DMS114 treated with DMSO at 0.1 percent for 48 hours (cell line): ENCODE data around the gene MED27.

Experiments
- DNase-seq: peaks from one replicate; lab custom pipeline; 2025; ENCODE audit not compliant: unreplicated experiment; lab: John Stamatoyannopoulos, UW

The MED27 gene

DNA sequence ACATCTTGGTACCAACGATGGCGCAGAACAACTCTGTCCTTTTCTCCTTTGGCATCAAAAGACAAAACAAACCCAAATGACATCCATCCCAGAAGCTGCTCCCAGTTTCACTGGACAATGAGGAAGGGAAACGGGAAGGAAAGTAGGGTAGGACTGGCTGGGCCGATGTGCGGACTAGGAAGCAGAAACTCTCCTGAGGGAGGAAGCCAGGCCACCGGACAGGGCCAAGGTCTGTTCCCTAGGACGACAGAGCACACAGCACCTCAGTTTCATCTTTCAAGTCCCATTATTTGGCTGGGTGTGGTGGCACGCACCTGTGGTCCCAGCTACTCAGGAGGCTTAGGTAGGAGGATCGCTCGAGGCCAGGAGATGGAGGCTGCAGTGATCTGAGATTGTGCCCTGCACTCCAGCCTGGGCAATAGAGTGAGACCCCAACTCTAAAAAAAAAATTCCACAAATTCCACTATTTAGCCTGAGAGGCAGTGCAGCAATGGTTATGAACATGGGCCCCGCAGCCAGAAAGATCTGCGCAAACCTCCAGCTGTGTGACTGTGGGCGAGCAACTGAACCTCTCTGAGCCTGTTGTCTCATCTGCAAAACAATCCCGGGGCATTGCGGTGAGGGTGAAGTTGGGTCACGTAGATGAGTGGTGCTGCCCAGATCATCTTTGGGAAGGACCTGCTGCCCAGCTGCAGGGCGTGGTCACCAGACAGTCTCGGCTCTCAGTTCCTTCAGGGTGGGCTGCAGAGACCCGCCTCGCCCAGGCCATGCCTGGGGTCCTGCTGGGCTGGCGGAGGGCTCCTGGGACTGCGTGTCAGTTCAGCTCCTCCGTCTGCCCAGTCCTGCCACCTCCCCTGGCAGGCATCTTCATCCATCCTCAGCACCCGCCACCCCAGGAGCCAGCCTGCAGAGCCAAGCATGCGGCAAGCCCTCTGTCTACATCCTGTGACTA is 238.6 kb downstream of the MED27 start:
- no peak for DNase-seq

DNA sequence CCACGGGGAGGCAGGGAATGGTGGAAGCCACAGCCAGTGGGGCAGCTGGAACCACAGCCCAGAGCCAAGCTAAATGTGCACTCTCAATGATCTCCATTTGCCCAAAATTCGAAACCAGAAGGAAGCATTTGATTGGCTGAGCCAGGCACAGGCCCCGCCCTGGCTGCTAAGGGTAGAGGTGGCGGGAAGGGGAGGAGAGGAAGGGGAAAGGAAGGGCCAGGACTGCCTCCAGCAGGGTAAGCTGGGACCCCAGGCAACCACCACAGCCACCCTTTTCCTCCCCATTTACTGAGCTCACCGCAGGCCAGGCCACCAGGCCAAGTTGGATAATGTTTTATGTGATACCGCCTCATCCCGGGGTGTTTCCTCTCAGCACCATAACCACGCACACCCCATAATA is 239.4 kb downstream of the MED27 start:
- no peak for DNase-seq

DNA sequence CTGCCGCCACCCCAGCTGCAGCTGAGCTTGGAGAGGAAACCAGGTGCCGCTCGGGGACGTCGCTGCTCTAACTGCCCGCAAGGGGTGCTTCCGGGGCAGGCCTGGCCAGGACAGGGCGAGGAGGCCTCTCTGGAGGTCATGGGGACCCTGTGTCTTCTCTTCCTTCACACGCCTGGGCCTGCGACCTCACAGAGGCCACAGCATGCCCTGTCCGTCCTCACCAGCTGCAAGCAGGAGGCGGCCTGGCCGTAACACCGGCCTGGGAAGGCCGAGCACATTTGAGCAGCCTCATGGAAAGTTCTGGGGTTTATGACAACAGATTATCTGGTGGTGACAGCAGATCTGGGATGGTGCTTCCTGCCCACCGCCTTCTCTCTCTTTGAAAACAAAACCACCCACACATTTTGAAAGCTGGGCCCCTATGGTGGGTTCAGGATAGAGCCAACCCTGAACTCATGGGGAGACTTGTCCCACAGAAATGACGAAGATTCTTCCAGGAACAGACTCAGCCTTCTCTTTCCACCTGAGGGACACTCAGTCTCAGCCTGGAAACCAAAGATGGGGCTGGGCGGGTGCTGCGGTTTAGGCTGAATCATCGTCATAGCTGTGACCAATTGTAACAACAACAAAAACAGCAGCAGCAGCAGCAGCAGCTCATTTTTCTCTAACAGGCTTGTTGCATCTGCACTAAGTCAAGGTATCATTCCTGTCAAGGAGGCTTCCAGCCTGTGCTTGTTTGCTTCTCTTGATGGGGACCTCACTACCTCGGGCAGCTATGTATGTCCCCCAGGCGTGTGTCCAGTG is 240.2 kb downstream of the MED27 start:
- DNase-seq, result no peak

DNA sequence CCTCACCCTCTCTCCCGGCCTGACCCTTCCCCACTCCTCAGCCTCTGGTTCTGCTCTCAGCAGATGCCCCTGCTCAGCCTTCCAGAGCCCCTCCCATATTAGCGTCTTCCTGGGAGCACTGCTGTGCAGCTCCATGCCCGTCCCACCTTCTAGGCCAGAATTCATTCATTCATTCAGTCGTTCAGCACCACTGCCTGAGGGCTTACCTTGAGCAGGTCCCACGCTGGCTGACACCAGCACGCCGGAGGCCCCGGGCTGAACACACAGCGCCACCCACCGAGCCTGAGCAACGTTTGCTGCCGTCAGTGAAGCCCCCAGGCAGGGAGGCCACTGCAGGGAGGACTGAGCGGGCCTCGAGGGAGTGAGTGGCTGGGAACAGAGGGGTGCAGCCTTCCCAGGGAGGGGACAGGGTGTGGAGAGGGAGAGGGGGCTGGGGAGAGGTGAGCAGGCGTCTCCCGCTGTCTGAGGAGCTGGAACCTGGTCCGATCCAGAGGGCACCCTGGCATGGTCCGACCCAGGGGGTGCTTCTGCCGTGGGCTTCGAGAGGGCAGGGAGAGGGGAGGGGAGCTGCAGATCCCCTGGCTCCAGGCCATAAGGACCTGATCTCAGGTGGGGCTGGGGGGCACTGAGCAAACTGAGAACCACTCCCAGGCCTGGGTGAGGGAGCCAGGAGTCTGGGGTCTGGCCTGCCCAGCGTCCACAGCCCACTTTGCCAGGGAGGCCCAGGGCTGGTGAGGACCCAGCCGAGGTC is 241.0 kb downstream of the MED27 start:
- no peak for DNase-seq

DNA sequence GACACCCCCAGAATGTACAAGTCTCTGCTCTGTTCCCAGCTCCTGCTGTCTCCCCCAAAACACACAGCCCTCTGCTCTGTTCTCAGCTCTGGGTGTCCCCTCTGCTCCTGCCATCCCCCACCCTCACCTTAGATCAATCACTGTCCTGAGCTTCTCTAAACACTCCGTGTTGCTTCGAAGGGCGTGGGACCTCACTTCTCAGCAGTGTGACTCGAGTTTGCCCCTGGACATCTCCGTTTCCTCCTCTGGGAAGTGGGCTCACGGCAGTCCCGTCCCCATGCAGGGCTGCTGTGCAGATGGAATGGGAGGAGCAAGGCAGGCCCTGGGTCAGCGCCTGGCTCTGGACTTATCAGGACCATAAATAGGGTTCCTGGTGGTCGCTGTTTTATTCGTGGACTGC is 241.8 kb downstream of the MED27 start:
- no peak for DNase-seq

DNA sequence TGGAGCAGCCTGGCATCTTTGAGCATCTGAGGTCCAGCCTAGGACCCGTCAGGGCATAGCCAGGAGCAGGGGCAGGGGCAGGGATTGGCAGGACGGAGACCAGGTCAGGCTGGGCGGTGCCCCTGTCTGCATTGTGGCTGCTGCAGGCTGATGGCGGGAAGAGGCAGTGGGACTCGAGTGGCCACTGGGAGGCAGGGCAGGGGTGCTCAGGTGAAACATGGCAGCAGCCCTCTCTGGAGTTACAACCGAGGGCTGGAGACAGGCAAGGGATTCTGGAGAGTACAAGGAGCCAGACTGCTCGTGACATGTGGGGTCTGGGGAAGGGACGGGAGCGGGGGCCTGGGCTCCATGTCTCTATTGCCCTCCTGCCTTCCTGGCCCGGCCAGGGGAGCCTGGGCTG is 242.4 kb downstream of the MED27 start:
- no peak for DNase-seq

DNA sequence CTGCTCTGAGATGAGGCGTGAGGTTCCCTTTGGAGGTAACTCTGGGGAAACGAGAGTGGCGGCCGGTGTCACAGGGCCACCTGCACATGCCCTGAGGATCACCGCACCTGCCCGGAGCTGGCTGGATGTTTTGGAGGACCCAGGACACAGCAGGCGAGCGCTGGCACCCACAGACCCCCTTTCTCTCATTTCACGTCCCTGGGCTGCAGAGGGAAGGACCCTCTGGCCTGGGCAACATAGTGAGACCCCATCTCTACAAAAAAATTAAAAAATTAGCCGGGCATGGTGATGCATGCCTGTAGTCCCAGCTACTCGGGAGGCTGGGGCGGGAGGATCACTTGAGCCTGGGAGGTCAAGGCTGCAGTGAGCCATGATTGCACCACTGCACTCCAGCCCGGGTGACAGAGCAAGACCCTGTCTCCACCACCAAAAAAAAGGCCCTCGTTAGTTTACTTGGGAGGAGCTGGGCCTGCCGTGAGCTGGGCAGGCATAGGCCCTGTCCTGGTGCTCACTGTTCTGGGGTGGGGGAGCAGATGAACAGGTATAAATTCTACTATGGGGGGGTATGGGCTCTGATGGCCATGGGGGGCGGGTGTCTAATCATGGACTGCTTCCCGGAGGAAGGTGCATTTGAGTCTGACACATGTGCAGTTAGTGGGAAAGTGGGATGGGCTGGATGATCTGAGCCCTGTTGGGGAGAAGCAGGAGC is 242.9 kb downstream of the MED27 start:
- no peak for DNase-seq

DNA sequence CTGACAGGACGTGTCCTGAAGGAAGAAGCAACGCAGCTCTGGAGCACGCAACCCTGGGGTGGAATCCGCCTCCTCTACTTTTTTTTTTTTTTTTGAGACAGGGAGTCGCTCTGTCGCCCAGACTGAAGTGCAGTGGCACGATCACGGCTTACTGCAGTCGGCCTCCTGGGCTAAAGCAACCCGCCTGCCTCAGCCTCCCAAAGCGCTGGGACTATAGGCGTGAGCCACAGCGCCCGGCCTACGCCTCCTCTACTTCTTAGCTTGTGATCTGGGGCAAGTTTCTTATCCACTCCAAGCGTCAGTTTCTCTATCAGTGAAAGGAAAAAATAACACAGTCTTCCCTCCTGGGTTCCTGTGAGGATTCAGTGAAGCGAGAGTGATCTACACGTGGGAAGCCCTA is 243.6 kb downstream of the MED27 start:
- no peak for DNase-seq

DNA sequence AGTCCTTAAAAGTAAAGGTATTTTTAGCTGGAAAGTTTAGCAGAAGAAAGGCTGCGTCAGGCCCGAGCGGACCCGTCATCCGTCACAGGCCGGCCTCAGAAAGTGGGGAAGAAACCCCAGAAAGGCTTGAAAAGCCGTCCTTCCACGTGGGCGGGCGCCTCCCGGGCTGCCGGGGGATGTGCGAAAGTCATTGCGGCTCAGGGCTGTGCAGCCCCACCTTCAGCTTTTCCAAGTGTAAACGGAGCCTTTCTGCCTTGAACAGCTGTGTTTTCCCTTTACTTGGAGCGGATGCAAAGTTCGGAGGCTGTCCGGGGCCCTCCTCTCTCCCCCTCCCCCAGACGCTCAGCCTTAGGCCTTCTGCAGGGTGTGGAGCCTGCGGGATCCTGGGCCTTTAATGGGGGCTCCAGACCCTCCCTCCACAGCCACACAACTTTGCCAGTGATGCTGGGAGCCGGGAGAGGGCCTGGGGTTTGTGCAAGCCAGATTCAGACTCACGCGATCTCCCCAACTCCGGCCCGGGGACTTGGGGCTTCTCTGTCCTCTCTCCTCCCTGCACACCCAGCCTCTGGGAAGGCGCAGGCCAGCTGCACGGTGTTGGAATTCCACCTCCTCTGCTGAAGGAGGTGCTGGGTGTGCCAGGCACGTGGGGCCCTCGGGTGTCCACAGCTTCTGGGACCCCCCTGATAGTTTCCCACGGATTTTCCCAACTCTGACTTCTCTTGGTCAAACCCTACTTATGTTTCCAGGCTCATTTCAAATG is 244.3 kb downstream of the MED27 start:
- DNase-seq, result no peak

DNA sequence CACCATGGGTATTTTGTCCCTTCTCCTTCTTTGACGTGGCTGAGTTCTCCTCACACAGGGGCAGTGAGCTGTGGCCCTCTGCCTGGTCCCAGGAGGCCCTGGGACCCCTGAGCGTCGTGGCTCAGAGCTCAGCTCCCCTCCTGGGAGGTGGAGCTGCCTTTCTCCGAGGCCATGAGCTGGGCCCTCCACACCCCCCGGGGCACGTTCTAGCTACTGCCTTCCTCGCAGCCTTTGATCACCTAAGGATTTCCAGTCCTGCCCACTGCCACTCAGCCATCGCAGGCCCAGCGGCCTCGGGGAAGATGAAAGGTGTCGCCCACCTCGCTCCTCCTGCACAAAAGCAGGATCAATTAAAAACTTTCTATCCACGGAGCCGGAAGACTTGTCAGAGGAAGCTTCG is 244.9 kb downstream of the MED27 start:
- no peak for DNase-seq

DNA sequence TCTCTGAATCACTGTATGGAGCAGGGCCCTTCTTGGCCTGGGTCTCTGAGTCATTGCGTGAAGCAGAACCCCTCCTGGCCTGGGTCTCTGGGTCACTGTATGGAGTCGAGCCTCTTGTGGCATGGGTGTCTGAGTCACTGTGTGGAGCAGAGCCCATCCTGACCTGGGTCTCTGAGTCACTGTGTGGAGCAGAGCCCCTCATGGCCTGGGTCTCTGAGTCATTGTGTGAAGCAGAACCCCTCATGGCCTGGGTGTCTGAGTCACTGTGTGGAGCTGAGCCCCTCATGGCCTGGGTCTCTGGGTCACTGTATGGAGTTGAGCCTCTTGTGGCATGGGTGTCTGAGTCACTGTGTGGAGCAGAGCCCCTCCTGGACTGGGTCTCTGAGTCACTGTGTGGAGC is 245.8 kb downstream of the MED27 start:
- no peak for DNase-seq

DNA sequence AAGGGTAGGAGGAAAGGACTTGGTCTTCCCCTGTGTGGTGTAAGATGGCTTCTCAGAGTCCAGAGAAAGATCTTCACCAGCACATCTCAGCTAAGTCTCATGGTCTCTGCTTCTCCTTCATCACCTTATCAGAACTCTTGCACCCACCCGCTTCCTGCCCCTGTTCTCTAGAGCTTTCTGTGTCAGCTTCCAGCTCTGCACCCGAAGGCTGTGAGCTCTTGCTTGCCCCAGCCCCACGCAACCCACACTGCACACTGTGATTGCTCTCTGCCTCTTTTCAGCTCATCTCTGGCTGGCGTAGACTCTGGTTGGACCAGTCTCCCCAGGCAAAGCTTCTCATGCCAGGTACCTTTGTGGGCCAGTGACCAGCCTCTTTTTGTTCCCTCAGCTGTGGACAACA is 246.6 kb downstream of the MED27 start:
- DNase-seq, result no peak

DNA sequence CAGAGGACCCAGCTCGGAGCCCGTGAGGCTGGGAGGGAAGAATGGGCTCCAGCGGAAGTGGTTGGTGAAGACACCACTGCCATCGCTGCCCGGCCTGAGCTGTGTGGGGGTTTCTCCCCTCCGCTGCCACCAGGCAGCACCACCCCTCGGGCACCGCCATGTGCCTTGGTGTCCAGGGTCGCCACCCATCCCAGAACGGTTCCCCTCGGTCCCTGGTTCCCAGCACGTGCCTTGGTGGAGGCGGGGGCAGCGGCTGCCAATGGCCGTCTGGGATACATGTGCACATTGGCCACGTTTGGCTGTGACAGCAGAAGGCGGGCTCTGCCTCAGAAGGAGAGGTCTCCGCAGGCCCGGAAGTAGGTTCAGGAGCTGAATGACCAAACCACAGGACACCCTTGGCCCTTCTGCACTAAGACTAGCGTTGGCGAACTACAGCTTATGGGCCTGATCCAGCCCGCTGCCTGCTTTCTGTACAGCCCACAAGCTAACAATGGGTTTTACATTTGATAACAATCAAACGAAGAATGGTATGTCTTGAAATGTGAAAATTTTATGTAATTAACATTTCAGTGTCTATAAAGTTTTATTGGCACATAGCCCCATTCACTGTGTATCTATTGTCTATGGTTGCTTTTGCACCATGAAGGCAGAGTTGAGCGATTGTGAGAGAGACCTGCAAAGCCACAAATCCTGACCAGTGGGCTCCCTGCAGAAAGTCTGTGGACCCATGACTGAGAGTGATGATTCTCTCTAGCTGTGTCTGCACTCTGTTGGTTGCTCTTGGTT is 248.1 kb downstream of the MED27 start:
- DNase-seq, result no peak

DNA sequence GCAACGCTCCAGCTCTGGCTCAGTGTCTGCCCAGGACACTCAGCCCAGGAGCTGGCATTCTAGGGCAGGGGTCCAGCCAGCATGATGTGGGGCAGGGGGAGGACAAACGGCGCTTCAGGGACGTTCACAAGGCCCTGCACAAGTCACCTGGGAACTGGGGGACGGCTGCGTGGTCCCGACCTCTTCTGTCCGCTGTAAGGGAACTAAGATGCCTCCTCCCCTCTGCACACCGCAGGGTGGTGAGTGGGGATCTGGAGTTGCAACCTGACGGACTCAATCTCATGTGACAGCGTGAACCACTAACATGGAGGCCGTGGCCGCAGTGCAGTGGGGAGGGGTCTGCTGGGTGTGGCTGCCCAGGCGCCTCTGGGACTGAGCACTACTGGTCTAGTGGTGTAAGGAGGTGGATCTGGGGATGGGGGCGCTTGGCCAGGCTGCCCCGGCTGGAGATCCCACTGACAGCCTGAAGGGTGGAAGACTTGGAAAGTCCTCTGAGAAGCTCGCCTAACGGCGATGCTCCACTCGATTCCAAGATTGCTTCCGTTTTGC is 251.8 kb downstream of the MED27 start:
- no peak for DNase-seq

DNA sequence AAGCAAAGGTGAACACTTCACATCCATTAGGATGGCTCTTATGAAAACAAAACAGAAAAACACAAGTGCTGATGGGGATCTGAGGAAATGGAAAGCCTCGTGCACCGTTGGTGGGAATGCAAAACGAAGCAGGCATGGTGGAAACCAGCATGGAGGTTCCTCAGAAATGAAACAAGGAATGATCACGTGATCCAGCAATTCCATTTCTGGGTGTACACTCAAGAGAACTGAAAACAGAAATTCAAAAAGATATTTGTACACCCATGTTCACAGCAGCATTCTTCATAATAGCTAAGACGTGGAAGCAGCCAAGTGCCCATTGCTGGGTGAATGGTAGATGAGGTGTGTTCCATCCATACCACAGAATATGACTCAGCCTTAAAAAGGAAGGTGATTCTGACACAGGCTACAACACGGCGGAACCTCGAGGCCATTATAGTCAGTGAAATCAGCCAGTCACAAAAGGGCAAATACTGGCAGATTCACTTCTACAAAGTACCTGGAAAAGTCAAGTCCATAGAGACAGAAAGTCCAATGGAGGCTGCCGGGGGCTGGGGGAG is 252.6 kb downstream of the MED27 start:
- DNase-seq, result no peak

DNA sequence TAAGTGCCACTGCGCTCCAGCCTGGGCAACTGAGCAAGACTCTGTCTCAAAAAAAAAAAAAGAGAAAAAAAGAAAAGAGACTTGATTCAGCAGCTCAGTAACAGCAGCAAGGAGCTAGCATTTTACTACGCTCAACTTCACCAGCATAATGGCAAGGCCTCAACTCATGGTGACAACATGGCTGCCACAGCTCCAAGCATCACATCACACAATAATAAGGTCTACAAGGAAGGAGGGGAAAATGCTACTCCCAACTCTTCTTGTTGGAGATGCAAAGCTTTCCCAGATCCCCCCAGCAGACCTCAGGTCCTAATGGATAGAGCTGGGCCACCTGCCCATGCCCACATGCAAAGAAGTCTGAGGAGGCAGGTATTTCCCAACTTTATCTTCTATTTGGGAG is 253.6 kb downstream of the MED27 start:
- DNase-seq, result no peak

DNA sequence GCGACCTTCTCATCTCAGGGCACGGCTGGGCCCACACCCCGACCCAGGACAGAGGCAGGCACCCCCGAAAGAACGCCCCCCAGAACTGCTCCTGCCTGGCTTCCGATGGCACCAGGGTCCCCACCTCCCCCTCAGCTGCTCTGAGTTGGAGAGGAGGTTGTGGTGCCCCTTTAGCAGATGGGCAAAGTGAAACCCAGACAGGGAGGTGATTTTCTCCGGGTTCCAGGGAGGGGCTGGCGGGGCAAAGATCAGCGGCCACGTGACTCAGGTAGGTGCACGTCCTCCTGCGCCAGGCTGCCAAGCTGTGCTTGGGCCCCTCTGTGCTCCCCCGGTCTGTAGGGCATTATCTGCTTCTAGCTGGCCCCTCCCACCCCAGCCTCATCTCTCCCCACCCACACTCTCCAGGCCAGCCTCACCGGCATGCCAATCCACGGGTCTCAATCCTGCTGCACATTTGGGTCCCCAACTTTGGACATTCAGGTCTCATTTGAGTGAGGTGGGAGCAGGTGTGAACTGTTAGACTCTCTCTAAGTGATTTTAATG is 254.6 kb downstream of the MED27 start:
- DNase-seq, result no peak

DNA sequence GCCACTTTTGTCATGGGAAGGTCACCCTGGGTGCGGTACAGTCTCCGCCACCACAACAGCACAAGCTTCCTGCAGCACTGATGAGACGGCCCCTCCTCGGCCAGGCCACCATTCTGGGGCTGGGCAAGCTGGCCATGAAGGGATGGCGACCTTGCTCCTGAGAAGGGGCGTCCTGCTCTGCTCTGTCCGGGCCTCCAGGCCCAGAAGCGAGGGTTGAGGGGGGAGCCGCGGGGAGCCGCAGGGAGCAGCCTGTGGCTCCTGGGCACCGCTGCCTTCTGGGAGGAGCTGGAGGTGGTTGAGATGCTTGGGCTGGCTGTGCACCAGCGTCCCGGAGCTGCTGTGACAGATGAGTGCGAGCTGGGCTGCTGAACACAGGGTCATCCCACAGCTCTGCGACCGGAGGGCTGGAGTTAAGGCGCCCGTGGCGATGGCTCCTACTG is 255.5 kb downstream of the MED27 start:
- DNase-seq, result no peak
